CD14-positive monocyte (primary cell): ENCODE measurements around the gene GULP1. TPM values are rescaled to one million over a fixed set of nuclear protein-coding genes. Genes with fewer than 3 reads are reported as not detected.

Experiments used
- DNase-seq, 3 donors: peaks; one replicate each; pipeline ENCODE4 v3.0.0-alpha.2; 2011 to 2022
- H2AFZ ChIP-seq: 2 replicates; pipeline ENCODE4 v1.6.0; 2012; ENCODE audit warnings: mild to moderate bottlenecking, low read depth, low read length, inconsistent platforms; ENCODE audit not compliant: insufficient read depth, poor library complexity, severe bottlenecking
- H3K27ac ChIP-seq, 2 donors: 1 replicate in 1 of 2; 2 replicates in 1 of 2; pipeline ENCODE4 v1.5.1; 2012 to 2013; ENCODE audit warnings: low read length in 2 of 2, control low read depth in 1 of 2, inconsistent platforms in 1 of 2, low read depth in 1 of 2, mild to moderate bottlenecking in 1 of 2
- H3K27me3 ChIP-seq, 2 donors: one replicate each; pipeline versions ENCODE4 v1.6.0 to v1.6.1; 2011 to 2013; ENCODE audit warnings: low read length in 2 of 2; ENCODE audit not compliant: control insufficient read depth in 2 of 2, insufficient read depth in 2 of 2
- H3K36me3 ChIP-seq, 2 donors: replicated peaks in 1 of 2; 1 replicate in 1 of 2; 2 replicates in 1 of 2; pipeline versions ENCODE4 v1.5.1 to v1.6.1; 2012 to 2013; ENCODE audit warnings: low read length in 2 of 2, control low read depth in 1 of 2, inconsistent platforms in 1 of 2, mild to moderate bottlenecking in 1 of 2; ENCODE audit not compliant: insufficient read depth in 2 of 2, control insufficient read depth in 1 of 2
- H3K4me1 ChIP-seq, 2 donors: 1 replicate in 1 of 2; 2 replicates in 1 of 2; pipeline versions ENCODE4 v1.5.1 to v1.6.1; 2012 to 2013; ENCODE audit warnings: low read length in 2 of 2, control low read depth in 1 of 2, inconsistent platforms in 1 of 2, mild to moderate bottlenecking in 1 of 2, moderate library complexity in 1 of 2; ENCODE audit not compliant: insufficient read depth in 2 of 2, control insufficient read depth in 1 of 2
- H3K4me2 ChIP-seq: replicated peaks from 2 replicates; pipeline ENCODE3; 2012; ENCODE audit warnings: low read length, moderate library complexity, mild to moderate bottlenecking; ENCODE audit not compliant: poor library complexity, severe bottlenecking; ENCODE audit errors: extremely low read depth
- H3K4me3 ChIP-seq, 3 experiments: fragments of 200-600 bp in 1 of 3; sonication (generic) in 1 of 3; replicated peaks in 1 of 3; 1 replicate in 2 of 3; 2 replicates in 1 of 3; pipeline ENCODE4 v1.5.1; 2011 to 2013; ENCODE audit warnings: low read length in 3 of 3, mild to moderate bottlenecking in 3 of 3, control low read depth in 2 of 3, low read depth in 2 of 3, inconsistent platforms in 1 of 3, moderate library complexity in 1 of 3
- H3K79me2 ChIP-seq: 2 replicates; pipeline ENCODE4 v1.6.0; 2012; ENCODE audit warnings: mild to moderate bottlenecking, control low read depth, inconsistent platforms, low read length, moderate library complexity; ENCODE audit not compliant: insufficient read depth
- H3K9ac ChIP-seq: 2 replicates; pipeline ENCODE4 v1.6.0; 2017; ENCODE audit warnings: low read length, mild to moderate bottlenecking; ENCODE audit not compliant: insufficient read depth, poor library complexity, severe bottlenecking
- H3K9me3 ChIP-seq, 2 donors: replicated peaks in 1 of 2; 1 replicate in 1 of 2; 2 replicates in 1 of 2; pipeline versions ENCODE4 v1.5.1 to v1.6.1; 2012 to 2013; ENCODE audit warnings: low read length in 2 of 2, control low read depth in 1 of 2; ENCODE audit not compliant: control insufficient read depth in 1 of 2, insufficient read depth in 1 of 2
- H4K20me1 ChIP-seq: 2 replicates; pipeline ENCODE4 v1.6.0; 2012; ENCODE audit warnings: mild to moderate bottlenecking, low read length, control low read depth, moderate library complexity; ENCODE audit not compliant: insufficient read depth
- H3K27ac Mint-ChIP-seq, 7 donors: one replicate each; pipeline ENCODE4 v1.8.0; 2020; ENCODE audit warnings: mild to moderate bottlenecking in 7 of 7, mixed read lengths in 7 of 7, moderate library complexity in 6 of 7, inconsistent platforms in 2 of 7
- H3K27me3 Mint-ChIP-seq, 3 donors: one replicate each; pipeline ENCODE4 v1.8.0; 2021 to 2022; ENCODE audit warnings: low read depth in 3 of 3, mild to moderate bottlenecking in 3 of 3, mixed read lengths in 3 of 3, moderate library complexity in 3 of 3, inconsistent platforms in 1 of 3
- H3K36me3 Mint-ChIP-seq, 2 donors: one replicate each; pipeline ENCODE4 v1.8.0; 2020; ENCODE audit warnings: mixed read lengths in 2 of 2, inconsistent platforms in 1 of 2, mild to moderate bottlenecking in 1 of 2
- H3K4me1 Mint-ChIP-seq: one replicate; pipeline ENCODE4 v1.8.0; 2020; ENCODE audit warnings: mild to moderate bottlenecking, mixed read lengths
- H3K4me3 Mint-ChIP-seq, 2 donors: one replicate each; pipeline ENCODE4 v1.8.0; 2020; ENCODE audit warnings: mild to moderate bottlenecking in 2 of 2, mixed read lengths in 2 of 2, moderate library complexity in 1 of 2
- H3K9me3 Mint-ChIP-seq, 7 donors: one replicate each; pipeline ENCODE4 v1.8.0; 2020 to 2022; ENCODE audit warnings: mixed read lengths in 7 of 7, mild to moderate bottlenecking in 6 of 7, moderate library complexity in 6 of 7, inconsistent platforms in 2 of 7
- CTCF ChIP-seq: fragments of 200-600 bp; IDR thresholded peaks from one replicate; pipeline ENCODE4 v1.8.0; 2022; ENCODE audit warnings: antibody characterized with exemption, mild to moderate bottlenecking
- WGBS: methylation state at CpG from one replicate; pipeline ENCODE4 v1.1.5; 2013; ENCODE audit warnings: missing lambda C conversion rate; ENCODE audit not compliant: insufficient coverage; 5-methylcytosine and 5-hydroxymethylcytosine counted together
- intact Hi-C, 2 donors: fragments of 100-400 bp; cut with micrococcal nuclease; formaldehyde crosslinking; loops; one replicate each; pipeline versions ENCODE4 v1.15.0 to v1.15.1; 2023
- polyA plus RNA-seq, 3 donors: library from polyadenylated mRNA; depleted of rRNA in 1 of 3; unstranded in 2 of 3; stranded (reverse) in 1 of 3; fragments of 300-500 nt in 2 of 3; fragments of >200 nt in 1 of 3; fragmentation: Illumina TruSeq in 2 of 3; gene quantifications; 1 replicate in 2 of 3; 2 replicates in 1 of 3; pipeline ENCODE4 v1.2.3, GENCODE V29; 2012 to 2021

The GULP1 gene
- polyA plus RNA-seq, 3 donors, result not detected

GRCh38 chr2:188494906-188495305 is 203.2 kb downstream of the GULP1 start:
- Histone ChIP-seq H3K27ac (no peak overlapping the region), H2AFZ (no peak overlapping the region), H3K79me2 (no peaks in the 10 kb centered on the region), H3K4me3 (no peak overlapping the region), H3K4me2 (no peak overlapping the region), H3K27me3 (no peaks in the 10 kb centered on the region), H4K20me1 (no peaks in the 10 kb centered on the region), H3K4me1 (no peaks in the 10 kb centered on the region), H3K9ac (no peak overlapping the region), H3K36me3 (no peaks in the 10 kb centered on the region), H3K9me3 (no peaks in the 10 kb centered on the region)
- peaks cover 0 to 5% (median 0%) of the 10 kb centered on the region in 7 donors for H3K9me3 Mint-ChIP-seq
- no peak overlapping the region for H3K27ac Mint-ChIP-seq
- no peaks in the 10 kb centered on the region for H3K4me1 Mint-ChIP-seq
- DNase-seq, result no peak
- no peak overlapping the region for H3K4me3 Mint-ChIP-seq
- TF ChIP-seq CTCF, result no peak
- peaks cover 1% of the 10 kb centered on the region in 3 donors for H3K27me3 Mint-ChIP-seq
- intact Hi-C loops, result no loop called here
- no peaks in the 10 kb centered on the region for H3K36me3 Mint-ChIP-seq

DNA sequence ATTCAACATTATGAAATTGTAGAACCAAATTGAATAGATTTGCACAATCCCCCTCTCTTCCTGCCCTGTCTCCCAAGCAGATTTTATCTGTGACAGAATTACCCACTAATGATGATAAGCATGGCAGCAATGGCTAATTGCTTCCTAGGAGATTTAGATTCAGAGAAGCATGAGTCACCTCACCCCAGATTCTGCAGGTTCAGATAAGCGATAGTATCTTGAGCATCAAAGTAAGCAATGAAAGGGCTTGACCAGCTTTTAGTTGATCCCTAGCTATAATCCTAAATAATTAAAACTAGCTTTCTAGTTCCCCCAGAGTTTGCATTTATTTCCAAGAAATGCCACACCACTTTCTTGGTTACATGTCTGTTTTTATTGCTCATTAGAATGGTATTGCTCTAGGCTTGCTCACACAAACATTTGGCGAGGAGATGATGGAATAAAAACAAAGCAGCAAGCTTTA is 204.3 kb downstream of the GULP1 start:
- no peak overlapping the region for H3K4me3 Mint-ChIP-seq
- peaks cover 0 to 5% (median 0%) of the 10 kb centered on the region in 7 donors for H3K9me3 Mint-ChIP-seq
- no peaks in the 10 kb centered on the region for H3K27me3 ChIP-seq
- H3K27ac ChIP-seq, result no peak overlapping the region
- H3K9me3 ChIP-seq, result no peaks in the 10 kb centered on the region
- H2AFZ ChIP-seq, result no peak overlapping the region
- H3K79me2 ChIP-seq, result no peaks in the 10 kb centered on the region
- H3K9ac ChIP-seq, result no peak overlapping the region
- TF ChIP-seq CTCF, result no peak
- no peaks in the 10 kb centered on the region for H3K36me3 ChIP-seq
- H3K27ac Mint-ChIP-seq, result no peak overlapping the region
- H3K4me1 Mint-ChIP-seq, result no peaks in the 10 kb centered on the region
- no peak for DNase-seq
- no peaks in the 10 kb centered on the region for H3K36me3 Mint-ChIP-seq
- H3K27me3 Mint-ChIP-seq, result peaks cover 1% of the 10 kb centered on the region in 3 donors
- no CpG with 5 or more reads among the region's 2 CpGs for WGBS
- H3K4me3 ChIP-seq, result no peak overlapping the region
- no peaks in the 10 kb centered on the region for H4K20me1 ChIP-seq
- no peaks in the 10 kb centered on the region for H3K4me1 ChIP-seq
- no peak overlapping the region for H3K4me2 ChIP-seq
- intact Hi-C loops, result no loop called here
